HG02623 (cell line): ENCODE measurements around the gene EDEM3.

Source experiments
- ATAC-seq: cut with Tn5 transposase; IDR thresholded peaks from one replicate; pipeline ENCODE4 v1.9.1; 2021; ENCODE audit warnings: moderate library complexity; ENCODE audit not compliant: unreplicated experiment

Gene EDEM3

GRCh38 chr1:184673305-184673704 lies 81.4 kb downstream of the EDEM3 start:
- ATAC-seq, result no peak

GRCh38 chr1:184672013-184672726 lies 82.5 kb downstream of the EDEM3 start:
- ATAC-seq, result no peak

DNA sequence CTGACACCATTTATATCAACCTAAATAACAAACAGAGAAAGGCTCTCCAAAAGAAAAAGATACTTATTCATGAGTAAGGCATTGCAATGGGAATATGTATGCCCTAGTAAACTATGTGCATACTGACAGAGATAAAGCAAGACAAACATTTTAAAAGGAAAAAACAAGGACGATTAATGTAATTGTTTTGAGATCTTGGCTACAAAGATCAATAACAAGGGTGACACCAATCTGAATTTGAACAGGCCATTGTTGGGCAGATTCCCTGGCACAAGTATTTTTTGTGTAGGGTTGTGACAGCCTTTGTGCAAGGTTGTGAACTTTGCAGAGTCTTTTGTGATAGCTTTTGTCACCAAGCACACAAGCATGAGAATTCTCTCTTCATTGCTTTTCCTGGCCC lies 85.3 kb downstream of the EDEM3 start:
- ATAC-seq, result no peak

DNA sequence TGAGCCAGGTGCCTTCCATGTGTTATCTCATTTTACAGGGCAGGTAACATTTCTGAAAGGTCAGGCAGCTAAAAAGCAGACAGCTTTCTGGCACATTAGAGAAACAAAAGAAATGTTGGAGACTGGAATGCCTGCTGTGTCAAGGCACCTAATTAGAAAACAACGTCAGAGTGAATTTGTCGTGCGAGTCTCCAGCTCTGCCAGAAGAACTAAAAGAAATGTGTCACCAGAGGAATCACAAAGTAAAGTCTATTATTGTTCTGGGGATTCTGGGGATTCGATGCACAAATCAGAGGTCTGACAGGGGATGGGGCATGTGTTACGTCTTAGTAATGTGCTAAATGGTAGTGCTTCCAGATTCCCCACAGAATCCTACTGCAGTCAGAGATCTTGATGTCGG lies 89.3 kb downstream of the EDEM3 start:
- ATAC-seq, result no peak

DNA sequence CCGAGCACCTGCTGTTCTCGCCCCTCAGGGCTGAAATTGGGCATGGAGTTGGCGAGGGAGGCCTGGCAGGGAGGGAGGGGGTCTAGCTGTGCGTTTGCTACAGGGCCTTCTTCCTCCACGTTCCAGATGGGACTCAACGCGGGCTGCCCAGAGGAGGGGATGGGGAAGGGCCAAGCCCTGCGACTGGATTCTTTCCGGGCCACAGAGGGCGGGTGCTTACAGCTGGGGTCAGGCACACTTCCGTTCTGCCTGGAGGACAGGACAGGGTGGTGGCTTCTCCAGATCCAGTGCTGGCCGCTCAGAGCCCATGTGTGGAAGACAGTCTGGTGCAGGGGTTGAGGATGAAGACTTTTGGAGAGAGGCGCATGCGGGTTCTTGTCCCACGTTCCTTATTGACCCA lies 90.0 kb downstream of the EDEM3 start:
- no peak for ATAC-seq

DNA sequence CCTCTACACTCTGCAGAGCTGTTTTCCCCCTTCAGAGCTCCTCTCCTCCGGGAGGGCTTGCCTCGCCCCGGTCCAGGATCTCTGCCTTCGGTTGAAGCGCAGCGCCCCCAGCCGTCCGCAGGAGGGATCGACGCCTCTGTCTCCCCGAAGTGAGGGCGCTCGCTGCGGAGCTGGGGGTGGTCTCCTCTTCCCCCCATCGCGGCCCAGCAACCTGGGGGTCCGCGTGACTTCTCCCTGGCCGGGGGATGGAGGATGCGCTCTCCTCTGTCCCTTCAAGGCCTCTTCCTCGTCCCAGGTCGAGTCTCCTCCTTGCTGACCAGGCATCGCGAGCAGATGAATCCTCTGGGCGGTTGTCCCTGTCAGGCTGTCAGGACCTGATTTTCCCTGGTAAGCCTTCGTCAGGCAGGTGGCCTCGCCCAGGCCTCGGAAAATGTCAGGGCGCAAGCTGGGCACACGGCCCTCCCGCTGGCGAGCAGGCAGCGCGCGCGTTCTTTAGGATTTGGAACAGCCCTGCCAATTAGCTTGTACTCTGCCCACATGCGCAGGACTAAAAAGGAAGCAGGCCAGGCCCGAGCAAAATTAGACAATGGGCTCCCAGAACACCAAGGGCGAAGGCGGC lies 90.5 kb downstream of the EDEM3 start:
- peak; percentile 61 for ATAC-seq

GRCh38 chr1:184661801-184662200 lies 92.9 kb downstream of the EDEM3 start:
- no peak for ATAC-seq

DNA sequence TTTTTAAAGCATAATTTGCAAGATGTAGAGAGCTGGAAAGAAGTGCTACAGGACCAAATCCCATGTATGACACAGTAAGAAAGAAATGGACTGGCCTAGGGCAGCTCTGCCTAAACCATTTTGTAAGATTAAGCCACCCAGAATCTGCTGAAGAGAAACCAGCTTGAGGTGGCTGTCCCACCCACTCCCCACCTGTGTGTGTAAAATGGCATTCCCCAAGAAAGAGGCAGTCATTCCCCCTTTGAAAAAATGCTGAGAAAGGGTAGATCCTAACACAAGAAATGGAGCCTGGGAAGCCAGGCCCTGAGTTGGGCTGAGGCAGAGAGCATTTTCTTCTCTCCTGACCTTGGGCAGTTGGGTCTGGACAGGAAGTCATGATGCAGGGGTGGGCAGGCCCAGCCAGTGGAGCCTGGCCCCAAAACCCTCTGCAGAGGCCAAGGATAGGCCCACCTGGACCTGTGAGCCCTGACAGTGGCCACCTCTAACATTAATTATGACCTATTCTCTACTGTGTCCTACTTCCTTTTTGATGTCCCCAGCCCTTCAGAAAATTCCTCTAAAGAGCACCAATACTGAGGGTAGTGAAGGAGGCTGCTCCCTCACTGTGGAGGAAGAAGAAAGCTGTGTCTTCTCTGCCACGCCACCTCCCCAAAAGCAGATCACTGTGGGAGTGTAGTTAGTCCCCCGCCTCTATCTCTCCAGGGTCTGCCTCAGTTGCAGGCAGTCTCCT lies 94.0 kb downstream of the EDEM3 start:
- no peak for ATAC-seq

GRCh38 chr1:184658055-184658454 lies 96.6 kb downstream of the EDEM3 start:
- ATAC-seq, result no peak

DNA sequence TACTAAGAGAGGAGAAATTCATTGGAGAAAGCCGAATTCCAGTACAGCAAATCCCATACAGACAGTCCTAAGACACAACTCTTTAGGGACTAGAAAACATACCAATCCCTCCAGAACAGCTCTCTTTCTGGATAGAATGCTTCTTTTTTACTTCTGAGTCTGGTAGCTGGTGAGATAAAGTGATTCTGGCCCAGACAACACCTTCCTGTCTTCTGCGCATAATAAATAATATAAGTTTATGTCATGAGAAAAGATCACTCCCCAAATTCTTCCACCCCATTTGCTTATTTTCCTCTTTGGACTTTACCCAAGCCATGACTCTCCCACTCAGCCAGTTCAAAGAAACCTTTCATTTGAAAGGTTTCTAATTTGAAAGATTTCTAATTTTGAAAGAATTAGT lies 98.4 kb downstream of the EDEM3 start:
- ATAC-seq, result no peak

DNA sequence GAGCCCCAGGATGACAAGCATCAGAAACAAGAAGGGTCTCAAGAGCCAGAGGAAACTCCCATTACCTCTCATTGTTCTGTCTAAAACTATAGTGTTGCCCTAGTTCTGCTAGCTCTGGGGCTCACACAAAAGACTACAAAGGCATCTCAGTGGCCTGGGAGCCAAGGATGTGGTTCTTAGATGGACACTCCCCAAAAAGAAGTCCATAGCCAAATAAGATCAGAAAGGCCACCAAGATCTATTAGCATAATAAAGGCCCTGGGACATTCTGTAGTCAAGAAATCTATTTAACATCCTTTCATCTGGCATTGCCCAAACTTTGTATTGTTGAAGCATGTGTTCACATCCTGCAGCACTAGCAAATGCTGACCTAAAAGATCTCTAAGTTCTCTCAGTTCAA lies 99.5 kb downstream of the EDEM3 start:
- ATAC-seq, result no peak

DNA sequence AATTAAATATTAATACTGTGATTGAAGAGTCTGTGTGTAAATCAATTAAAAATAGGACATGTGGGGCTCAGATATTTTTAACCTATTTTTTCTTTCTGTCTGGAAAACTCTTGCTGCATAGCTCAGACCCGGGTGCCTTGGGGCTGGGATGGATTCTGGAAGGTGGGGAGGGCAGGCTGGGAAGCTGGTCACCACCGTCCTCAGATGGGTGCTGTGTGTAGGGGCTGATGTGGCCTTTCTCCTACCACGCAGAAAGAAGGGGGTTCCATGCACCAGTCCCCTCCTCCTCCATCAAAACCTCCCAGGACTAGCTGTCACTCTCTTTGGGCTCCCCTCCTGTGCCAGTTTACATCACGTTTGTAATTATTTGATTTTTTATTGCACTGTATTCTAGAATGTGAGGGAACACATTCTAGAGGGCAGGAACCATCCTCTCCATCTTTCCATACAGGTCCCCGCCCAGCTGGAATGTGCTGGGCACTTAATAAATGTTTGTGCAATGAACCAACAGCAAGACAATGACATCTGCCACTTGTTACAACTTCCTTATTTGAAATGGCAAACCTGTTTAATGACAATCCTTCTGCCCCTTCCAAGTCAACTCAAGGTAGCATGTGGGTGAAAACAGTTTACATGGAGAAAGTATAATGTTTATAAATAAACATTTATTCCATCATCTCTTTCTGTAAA lies 104.3 kb downstream of the EDEM3 start:
- no peak for ATAC-seq

DNA sequence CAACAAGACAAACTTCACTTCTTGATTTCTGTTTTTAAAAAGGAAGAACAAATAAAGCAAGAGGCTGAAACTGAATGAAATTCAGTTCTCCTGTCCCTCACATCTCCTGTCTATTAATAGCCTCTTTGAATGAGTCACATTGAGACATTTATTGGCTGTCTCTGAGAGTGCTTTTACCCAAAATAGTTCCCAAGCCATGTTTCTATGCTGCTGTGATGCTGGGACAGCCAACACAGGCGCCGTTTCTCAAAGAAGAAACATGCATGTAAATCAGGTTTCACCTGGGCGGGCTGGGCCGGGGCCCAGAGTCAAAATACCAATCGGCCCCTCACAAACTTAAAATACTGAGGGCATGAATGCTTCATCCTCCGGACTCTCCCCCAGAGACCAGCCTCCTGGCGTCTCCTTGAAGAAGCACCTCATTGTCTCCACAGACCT lies 105.2 kb downstream of the EDEM3 start:
- ATAC-seq, result peak; percentile 83

DNA sequence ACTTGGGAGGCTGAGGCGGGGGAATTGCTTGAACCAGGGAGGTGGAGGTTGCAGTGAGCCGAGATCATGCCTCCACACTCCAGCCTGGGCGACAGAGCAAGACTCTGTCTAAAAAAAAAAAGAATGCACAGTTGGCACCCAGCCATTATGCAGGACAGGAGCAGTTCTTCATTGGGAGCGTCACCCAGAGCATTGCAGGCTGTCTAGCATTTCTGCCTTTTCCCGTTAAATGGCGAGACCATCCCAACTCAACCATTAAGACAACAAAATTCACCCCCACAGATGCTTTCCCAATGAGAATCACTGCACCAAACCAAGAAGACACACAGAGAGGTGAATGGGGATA lies 105.8 kb downstream of the EDEM3 start:
- no peak for ATAC-seq

DNA sequence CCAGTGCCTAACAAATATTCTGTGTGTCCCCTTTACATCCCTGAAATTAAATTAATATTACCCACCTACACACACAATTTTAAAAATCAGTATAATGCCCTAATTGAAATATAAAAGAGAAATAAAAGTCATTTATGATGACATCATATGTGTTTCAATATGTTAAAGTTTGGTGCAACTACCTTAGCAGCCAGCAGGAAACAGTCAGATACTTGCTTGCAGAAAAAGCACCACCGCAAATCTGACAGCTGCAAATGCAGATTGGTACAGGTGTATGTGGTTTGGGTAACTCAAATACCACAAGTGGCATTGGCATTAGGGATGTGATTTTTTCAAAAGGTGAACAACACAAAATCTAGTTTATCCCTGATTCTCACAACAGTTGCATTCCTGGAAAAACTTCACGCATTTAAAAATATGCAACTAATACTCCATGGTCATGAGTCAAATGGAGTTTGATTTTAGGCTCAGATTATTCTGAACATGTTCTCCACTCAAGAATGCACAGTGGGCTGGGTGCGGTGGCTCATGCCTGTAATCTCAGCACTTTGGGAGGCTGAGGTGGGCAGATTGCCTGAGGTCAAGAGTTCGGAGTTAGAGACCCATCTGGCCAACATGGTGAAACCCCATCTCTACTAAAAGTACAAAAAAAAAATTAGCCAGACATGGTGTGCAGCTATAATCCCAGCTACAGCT lies 106.3 kb downstream of the EDEM3 start:
- no peak for ATAC-seq

DNA sequence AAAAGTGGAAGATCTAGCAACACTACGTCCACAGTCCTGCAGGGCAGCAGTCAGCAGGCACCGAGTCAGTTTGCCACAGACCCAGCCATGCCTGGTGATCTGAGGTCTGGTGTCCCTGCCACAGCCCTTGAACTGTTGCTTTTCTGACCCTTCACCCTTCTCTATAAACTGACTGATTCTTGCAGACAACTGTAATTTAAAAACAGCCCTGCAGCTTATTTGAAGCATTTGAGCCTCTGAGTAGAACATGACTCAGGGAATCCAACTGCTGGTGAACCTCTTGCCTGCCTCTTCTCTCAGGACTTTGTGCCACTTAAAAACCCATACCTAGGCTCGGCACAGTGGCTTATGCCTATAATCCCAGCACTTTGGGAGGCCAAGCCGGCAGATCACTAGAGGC lies 107.2 kb downstream of the EDEM3 start:
- no peak for ATAC-seq

DNA sequence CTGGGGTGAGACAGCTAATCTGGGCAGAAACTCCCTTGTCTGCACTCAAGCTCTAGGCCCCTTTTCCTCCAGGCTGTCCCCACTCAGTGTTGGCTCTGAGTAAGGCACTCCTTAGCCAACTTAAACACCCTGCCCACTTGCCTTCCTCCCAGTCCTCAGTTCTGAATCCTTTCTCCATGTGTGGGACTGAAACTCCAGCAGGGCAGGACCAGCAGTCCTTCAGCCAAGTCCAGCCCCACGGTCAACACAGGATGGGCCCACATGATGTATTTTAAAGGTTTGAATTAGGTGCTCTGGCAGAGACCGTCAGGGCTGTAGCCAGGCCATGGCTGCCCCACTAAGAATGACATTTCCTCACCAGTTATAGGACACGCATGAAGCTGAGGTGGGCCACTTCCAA lies 107.8 kb downstream of the EDEM3 start:
- no peak for ATAC-seq

GRCh38 chr1:184646178-184646701 lies 108.4 kb downstream of the EDEM3 start:
- ATAC-seq, result no peak

GRCh38 chr1:184644771-184645170 lies 109.9 kb downstream of the EDEM3 start:
- no peak for ATAC-seq

DNA sequence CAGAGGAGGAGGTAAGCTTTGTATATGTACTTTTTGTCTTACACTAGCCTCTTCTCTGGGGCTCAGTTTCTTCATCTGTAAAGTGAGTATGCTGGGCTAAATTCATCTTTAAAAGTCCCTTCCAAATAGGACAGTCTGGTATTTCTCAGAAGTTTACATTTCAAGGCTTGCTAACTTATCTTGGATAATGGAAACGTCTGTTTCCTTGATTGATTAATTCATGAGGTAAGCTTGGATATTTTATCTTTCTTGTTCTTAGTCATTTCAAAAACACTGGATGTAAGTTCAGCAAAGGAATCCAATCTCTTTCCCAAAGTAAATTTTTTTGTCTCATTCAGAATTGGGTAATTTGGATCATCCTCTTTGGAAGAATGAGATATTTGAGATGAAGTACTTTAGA lies 111.0 kb downstream of the EDEM3 start:
- no peak for ATAC-seq

- ATAC-seq, result no peak
Measured at GRCh38 chr1:184641894-184642293, 112.8 kb downstream of the EDEM3 start.
